A204.1 (cell line): ENCODE measurements around the gene ATP11A.

ENCODE experiments used
- FAIRE-seq: peaks from 2 replicates; lab custom pipeline; 2012; peaks lifted over from hg19 to GRCh38; lab: Jason Lieb, UNC

Gene ATP11A

DNA sequence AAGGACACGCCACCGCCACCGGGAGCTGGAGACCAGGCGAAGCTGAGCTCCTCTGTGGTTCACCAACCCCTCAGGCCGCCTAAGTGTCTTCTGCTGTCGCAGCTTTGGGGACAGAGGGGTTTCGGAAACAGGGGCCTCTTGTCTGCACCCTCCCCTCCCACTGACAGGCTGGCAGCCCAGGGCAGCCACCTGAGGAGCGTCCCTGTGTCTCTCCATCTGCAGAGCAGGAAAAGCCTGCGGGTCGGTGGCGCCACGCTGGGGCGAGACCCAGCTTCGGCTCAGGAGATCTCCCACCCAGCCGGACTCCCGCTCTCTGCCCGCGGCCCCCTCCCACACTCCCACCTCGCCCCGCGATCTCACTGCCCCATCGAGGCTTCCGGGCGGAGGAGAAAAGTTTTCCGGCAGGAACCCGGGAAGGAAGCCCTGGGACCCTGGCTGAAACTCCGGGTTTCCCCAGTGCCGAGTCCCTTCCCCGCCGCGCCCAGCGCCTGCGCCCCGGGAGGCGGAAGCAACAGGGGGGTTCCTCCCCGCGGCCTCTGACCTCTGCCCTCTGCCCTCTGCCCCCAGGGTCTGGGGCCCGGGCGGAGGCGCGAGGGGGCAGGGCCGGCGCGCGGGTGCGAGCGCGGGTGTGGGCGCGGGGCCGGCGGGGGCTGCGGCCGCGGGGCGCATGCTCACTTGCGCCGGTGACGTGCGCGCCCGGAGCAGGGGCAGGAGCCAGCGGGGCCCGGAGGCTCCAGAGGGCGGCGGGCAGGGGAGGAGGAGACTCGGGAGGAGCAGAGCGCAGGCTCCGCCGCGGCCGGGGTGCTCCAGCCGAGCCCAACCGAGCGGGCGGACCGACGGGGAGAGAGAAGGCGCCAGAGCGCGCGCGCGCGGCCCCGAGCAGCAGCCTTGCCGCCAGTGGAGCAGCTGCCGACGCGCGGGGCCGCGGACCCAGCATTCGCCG lies at the start of gene ATP11A:
TSS of gene ATP11A (plus strand) at position 736 of the 943 bp plus-strand sequence. CDS start 379 bp downstream, outside the sequence.
- no peak for FAIRE-seq

- FAIRE-seq: no peak
These were observed 48.3 kb upstream of the ATP11A start for GRCh38 chr13:112641456-112642089.

- FAIRE-seq: no peak
These were observed 47.8 kb upstream of the ATP11A start for GRCh38 chr13:112642090-112642460.

DNA sequence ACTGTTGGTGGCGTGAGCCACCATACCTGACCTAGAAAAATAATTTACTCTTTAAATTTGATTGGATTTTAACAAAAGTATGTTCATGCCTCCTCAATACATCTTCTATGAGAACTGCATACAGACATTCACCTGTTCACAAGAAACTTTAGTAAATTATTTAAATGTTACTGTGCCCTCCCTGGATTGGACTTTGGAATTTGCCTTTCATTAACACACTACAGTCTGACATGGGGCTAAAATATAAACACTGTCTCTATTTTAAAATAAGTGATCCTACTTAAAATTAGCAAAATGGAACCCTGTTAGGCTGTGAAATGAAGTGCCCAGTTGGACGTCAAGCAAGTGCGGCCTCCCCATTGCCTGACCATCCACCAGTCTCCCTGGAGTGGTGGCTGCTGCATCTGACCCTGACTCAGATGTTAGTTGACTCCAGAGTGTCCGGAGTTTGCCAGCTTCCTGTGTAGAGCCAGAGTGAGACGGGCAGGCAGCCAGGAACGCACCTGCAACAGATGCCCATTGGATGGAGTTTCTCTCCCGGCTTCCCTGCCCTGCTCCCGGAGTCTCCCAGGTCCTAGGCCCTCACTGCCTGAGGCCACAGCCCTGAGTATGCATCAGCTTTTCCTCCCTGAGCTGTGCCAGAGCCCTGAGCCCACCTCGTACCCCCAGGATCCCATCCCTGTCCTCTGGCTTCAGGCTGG lies 45.9 kb upstream of the ATP11A start:
- FAIRE-seq: no peak

DNA sequence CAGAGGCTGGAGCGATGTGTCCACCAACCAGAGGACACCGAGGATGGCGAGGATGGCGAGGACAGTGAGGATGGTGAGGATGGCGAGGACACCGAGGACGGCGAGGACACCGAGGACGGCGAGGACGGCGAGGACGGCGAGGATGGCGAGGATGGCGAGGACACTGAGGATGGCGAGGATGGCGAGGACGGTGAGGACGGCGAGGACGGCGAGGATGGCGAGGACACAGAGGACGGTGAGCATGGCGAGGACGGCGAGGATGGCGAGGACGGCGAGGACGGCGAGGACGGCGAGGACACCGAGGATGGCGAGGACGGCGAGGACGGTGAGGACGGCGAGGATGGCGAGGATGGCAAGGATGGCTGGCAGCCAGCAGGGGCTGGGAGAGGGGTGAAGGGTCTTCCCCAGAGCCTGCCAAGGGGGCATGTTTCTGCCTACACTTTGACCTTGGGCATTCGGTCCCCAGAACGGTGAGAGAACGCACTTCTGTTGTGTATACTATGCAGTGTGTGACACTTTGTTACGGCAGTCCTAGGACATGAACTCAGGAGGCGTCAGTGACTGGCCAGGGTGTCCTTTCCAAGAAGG lies 44.4 kb upstream of the ATP11A start:
- no peak for FAIRE-seq

- no peak for FAIRE-seq
These were observed 42.6 kb upstream of the ATP11A start for GRCh38 chr13:112647256-112647655.

GRCh38 chr13:112648101-112648500 lies 41.7 kb upstream of the ATP11A start:
- FAIRE-seq: no peak

GRCh38 chr13:112648966-112649690 lies 40.7 kb upstream of the ATP11A start:
- FAIRE-seq: no peak

- no peak for FAIRE-seq
These were observed 38.5 kb upstream of the ATP11A start for GRCh38 chr13:112651311-112651710.

DNA sequence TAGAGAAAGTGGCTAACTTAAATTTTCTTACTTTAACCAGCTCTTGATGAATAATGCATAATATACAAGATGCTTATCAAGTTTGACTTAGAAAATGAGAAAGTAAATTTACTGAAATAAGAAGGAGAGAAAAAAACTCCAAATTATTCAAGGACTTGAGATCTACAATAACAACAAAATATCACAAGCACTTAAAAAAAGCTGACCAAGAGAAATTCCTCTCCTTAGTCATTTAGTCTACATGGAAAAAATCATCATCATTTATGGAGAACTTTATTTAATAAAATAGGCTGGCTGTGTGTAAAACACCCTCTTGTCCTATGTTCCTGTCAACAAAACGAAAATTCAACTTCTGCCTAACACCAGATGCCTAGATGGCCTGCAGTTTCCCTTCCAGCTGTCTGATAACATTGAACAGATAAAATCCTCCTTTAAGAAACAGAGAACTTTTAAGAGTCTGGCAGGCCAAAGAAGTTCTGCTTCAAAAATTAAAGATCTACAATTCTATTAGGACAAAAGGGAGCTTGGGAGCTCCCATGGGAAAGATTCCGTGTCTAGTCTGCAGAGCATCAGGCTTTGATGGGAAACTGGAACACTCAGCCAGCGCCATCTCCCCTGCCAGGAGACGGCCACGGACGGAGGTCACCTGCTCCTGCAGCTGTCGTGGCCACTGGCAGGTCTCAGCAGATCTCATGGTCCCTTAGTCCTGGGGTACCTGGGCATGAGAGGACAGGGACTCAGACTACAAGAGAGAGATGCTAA lies 37.9 kb upstream of the ATP11A start:
- no peak for FAIRE-seq

DNA sequence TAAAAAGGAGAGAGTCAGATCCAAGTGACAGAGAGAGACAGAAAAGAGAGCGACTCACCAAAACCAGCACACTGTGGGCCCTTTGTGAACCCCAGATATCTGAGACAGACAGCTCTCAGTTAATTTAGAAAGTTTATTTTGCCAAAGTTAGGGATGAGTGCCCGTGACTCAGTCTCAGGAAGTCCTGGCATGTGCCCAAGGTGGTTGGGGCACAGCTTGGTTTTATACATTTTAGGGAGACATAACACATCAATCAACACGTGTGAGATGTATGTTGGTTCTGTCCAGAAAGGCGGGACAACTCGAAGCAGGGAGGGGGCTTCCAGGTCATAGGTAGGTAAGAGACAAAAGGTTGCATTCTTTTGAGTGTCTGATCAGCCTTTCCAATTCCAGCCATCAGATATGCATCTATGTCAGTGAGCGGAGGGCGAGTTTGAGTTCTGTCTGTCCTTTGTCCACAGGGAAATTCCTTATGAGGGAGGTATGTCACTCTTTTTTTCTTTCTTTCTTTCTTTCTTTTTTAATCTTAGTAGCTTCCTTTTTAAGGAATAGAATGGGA lies 37.2 kb upstream of the ATP11A start:
- FAIRE-seq: no peak

DNA sequence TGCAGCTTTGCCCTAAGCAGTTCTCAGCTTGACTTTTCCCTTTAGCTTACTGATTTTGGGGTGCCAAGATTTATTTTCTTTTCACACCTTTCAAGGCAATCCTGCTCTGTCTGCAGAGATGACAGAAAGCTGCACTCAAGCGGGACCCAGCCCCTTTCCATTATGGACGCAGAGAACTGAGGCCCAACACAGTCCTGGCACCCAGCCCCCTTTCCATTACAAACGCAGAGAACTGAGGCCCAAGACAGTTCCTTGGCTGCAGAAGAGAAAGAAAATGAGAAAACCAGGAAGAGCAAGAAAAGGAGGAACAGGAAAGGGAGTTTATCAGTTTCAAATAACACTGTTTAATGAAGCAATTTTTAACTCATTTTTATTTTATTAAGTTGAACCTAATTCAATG lies 36.8 kb upstream of the ATP11A start:
- FAIRE-seq: no peak

DNA sequence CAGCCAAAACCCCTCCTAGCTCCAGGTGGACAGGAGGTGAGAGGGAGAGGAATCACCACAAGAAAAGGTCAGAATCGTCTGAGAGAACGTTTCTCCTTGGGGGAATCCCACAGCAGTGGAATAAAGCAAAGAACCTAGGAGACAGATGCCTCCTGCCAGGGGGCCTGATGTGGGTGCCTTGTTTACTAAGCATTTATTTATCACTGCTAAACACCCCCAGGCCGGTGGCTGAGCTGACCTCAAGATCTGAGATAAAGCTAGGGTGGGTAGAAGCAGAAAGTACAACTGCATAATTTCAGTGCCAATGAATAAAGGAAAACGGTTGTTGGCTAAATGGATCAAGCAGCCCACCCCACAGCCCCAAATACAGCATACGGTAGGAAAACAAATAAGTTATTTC lies 33.9 kb upstream of the ATP11A start:
- FAIRE-seq: no peak

DNA sequence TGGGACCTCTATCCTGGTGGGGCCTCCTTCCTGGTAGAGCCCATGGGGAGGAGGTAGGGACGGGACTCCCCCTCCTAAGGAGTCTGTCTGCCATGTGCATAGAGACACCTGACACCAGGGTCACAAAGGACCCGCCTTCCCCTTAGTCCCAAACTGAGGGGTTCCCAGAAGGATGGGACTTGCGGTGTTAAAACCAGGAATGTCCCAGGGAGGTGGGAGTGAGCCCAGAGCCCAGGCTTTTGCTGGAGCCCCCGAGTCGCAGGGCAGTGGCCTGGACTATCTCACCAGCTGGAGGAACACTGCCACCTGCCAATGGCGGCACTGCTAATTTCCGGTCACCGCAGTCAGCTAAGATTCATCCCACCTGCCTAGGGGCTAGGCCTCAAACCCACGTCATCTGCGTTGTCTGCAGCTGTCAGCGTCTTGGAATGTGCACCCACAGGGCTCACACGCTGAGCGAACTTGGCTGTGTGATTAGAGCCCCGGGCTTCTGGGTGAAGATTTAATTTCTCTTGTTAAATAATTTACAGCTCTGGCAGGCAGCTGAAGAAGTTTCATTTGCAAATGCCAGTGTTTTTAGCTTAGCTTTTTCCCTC lies 31.9 kb upstream of the ATP11A start:
- FAIRE-seq: no peak

- FAIRE-seq: no peak
These were observed 31.0 kb upstream of the ATP11A start for GRCh38 chr13:112658808-112659207.

- FAIRE-seq: no peak
These were observed 28.5 kb upstream of the ATP11A start for GRCh38 chr13:112661291-112661690.

- FAIRE-seq: no peak
These were observed 25.2 kb upstream of the ATP11A start for GRCh38 chr13:112664501-112665203.

DNA sequence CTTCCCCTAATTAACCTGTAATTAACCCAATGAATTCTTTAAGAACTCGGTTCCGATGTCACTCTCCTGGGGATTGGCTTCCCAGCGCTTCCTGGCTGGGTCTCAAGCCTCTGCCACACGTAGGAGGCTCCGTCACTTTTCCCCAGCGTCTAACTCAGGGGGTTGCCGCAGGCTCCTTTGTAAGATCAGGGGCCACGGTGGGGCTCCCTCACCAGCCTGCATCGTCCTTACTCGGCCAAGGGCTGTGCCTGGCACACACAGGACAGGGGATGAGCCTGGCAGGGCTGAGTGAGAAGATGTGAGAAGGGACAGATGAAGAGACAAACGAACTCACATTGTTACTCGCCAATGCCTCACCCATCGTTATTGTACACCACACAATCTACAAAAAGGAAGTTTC lies 20.9 kb upstream of the ATP11A start:
- no peak for FAIRE-seq

DNA sequence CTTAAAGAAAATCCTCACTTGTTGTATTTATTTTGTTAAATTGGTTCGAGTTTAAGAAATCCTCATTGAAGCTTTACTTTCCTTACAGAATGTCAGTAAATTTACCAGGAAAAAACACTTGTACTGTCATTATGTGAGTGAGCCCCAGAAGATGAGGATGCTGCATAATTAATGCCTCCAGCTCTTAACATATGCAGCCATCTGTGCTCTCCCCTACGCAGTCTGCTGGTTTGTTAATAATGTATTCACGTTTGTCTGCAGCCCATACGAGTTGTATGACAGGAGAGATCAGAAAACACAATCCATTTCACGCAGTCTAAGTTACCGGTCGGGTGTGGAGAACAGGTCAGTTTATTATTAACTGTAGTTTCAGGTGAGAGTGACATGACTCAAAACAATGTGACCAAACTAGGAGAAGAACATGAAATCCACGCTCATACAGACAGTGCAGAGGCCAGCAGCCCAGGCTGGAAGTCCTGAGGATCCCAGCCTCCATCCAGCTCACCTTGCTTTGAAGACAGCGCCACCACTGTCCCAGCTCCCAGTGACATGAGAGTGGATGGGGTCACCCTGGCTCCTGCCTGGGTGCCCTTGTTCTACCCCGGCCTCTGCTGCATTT lies 19.8 kb upstream of the ATP11A start:
- no peak for FAIRE-seq
